ENCODE results near the gene NID1.

DNA sequence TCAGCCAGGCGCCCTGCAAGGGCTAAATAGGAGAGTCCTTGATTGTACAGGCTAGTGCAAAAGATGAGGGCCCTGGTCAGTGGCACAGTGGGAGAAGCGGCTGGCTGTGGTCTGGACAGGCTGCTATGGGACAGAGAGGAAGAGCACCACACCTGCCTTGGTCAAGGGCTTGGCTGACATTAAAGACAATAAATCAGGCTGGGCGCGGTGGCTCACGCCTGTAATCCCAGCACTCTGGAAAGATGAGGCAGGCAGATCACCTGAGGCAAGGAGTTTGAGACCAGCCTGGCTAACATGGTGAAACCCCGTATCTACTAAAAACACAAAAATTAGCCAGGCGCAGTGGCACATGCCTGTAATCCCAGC, 62.9 kb downstream of the NID1 start:
- TF ChIP-seq, protein P1, sequence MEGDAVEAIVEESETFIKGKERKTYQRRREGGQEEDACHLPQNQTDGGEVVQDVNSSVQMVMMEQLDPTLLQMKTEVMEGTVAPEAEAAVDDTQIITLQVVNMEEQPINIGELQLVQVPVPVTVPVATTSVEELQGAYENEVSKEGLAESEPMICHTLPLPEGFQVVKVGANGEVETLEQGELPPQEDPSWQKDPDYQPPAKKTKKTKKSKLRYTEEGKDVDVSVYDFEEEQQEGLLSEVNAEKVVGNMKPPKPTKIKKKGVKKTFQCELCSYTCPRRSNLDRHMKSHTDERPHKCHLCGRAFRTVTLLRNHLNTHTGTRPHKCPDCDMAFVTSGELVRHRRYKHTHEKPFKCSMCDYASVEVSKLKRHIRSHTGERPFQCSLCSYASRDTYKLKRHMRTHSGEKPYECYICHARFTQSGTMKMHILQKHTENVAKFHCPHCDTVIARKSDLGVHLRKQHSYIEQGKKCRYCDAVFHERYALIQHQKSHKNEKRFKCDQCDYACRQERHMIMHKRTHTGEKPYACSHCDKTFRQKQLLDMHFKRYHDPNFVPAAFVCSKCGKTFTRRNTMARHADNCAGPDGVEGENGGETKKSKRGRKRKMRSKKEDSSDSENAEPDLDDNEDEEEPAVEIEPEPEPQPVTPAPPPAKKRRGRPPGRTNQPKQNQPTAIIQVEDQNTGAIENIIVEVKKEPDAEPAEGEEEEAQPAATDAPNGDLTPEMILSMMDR (IDR thresholded peaks at IDR 0.05; ENCODE audit: extremely low read depth in 1 of 2, insufficient read depth in 1 of 2, low read depth in 1 of 2, low read length in 2 of 2) = no peak
- no peak for TF ChIP-seq GATA2 (IDR thresholded peaks at IDR 0.05; ENCODE audit: insufficient read depth, insufficient read length, low read depth, low read length)
- no peak for TF ChIP-seq POLR2A (IDR thresholded peaks at IDR 0.05; ENCODE audit: low read depth, low read length)
- TF ChIP-seq JUN (IDR thresholded peaks at IDR 0.05; ENCODE audit: borderline replicate concordance, insufficient read depth, insufficient read length, low read depth) = no peak
- TF ChIP-seq EZH2 (IDR thresholded peaks at IDR 0.05; ENCODE audit: borderline replicate concordance, low read depth, low read length, severe bottlenecking) = no peak
- TF ChIP-seq, protein P2, sequence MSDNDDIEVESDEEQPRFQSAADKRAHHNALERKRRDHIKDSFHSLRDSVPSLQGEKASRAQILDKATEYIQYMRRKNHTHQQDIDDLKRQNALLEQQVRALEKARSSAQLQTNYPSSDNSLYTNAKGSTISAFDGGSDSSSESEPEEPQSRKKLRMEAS (IDR thresholded peaks at IDR 0.05; ENCODE audit: insufficient read depth, insufficient read length) = no peak
- TF ChIP-seq POLR2AphosphoS5 (IDR thresholded peaks at IDR 0.05; ENCODE audit: insufficient read depth, low read depth, low read length) = no peak
- TF ChIP-seq MYC (IDR thresholded peaks at IDR 0.05; ENCODE audit: low read depth, low read length) = no peak
- TF ChIP-seq FOS (IDR thresholded peaks at IDR 0.05; ENCODE audit: borderline replicate concordance, insufficient read depth, low read length) = no peak

Data from endothelial cell of umbilical vein (primary cell).